ENCODE data around the gene ITGAL.
"Not testable (repeated sequence)": the region's sequence is repeated elsewhere in the genome, so short reads cannot be mapped to it uniquely, and the experiment has no call there.

The ITGAL gene

DNA sequence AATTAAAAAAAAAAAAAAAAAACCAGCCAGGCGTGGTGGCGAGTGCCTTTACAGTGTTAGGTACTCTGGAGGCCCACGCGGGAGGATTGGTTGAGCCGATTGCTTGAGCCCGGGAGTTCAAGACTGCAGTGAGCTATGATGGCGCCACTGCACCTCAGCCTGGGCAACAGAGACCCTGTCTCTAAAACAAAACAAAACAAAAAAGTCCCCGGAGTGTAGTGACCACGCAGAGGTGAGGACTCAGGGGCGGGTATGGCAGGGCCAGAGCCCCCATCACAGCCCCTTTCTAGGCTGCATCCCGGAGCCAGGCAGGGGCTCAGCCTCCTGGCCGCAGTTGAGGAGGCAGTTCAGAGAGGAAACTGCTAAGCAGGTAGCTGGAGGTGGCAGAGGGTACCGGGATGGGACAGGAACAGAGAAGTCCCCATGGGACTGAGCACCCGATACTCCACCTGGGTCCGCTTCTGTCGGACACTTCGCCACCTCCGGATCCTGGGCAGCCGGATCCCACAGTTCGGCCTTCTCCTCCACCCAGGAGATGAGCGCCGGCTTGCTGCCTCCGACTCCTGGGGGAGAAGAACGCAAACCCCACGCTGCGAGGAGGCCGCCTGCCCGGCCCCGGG, 61.3 kb downstream of the ITGAL start:
- no peak for TF ChIP-seq ZNF274 (IDR thresholded peaks at IDR 0.05; ENCODE audit: low read depth, low read length)
- peak overlapping the region; percentile 85 for H3K4me3 ChIP-seq (ENCODE audit: low read length)

DNA sequence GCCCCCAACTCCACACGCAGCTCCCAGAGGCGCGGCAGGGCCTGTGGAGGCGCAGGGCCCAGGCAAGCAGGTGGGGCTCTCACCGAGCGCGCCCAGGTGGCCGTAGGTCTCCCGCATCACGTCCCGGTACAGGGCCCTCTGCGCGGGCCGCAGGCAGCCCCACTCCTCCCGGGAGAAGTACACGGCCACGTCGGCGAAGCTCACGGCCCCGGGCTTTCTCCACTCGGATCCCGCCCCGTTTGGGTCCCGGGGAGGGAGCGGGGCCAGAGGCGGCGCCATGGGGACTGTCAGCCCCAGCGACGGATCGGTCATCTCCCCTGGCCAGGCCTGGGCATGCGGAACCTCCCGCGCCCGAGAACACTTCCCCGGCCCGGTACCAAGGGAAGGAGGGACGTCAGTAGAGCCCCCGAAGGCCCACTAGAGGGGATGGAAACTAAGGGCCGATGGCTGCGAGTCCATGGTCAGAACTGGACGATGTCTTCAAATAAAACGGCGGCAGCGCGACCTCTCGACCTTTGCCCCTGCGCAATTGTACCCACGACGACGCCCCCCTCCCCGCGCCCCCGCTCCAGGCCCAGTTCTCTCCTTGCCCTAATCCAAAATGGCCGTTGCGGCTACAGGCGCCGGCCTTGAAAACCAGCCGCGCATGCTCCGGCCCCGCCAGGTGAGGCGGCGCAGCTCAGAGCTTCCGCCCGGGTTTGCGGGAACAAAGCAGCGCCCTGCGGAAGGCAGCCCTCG, 62.0 kb downstream of the ITGAL start, which contains the start of gene ZNF747:
Gene ZNF747, minus strand, starts transcription at position 491 of the 738 bp plus-strand sequence. Its CDS starts 179 bp downstream, at position 312.
- TF ChIP-seq ZNF274 (IDR thresholded peaks at IDR 0.05; ENCODE audit: low read depth, low read length): no peak
- H3K4me3 ChIP-seq (ENCODE audit: low read length): peak within 1 kb of the TSS; percentile 85

DNA sequence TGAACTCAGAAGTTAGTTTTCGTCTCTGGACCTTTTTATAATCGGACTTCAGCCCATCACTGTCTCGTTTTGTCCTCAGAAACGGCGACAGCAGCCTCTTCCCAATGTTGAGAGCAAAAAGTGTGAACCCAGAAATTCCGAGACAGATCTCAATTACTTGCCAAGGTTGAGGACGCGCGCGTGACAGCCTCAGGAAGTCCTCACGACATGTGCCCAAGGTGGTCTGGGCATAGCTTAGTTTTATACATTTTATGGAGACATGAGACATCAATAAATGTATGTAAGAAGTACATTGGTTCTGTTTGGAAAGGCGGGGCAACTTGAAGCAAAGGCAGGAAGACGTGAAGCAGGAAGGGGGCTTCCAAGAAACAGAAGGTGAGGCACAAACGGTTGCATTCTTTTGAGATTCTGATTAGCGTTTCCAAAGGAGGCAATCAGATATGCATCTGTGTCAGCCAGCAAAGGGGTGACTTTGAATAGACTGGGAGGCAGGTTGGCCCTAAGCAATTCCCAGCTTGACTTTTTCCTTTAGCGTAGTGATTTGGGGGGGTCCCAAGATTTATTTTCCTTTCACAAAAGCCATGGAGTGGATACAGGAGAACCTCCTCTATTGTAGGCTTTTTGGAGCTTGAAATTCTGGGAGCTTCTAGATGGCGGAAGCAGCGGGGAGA, 62.7 kb downstream of the ITGAL start:
- TF ChIP-seq ZNF274 (IDR thresholded peaks at IDR 0.05; ENCODE audit: low read depth, low read length): no peak
- H3K4me3 ChIP-seq (ENCODE audit: low read length): peak overlapping the region; percentile 85

DNA sequence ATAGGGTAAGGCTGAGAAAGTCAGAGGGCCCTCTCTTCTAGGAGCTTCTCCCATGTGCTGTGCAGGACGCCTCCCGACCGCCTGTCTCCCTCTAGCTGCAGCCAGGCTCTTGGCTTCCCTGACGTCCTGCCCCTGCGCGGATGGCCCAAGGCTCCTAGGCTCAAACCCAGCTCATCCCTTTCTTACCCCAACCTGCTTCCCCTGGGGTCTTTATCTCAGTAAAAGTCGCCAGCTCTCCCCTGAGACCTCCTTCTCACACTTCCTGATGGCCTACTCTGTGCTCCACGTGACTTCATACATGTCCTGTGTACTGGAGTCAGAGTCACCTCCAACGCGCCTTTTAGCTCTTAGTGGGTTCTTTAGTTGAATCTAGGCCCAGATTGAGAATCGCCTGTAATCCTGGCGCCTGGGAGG, 63.2 kb downstream of the ITGAL start:
- H3K4me3 ChIP-seq (ENCODE audit: low read length): peak overlapping the region; percentile 85
- no peak for TF ChIP-seq ZNF274 (IDR thresholded peaks at IDR 0.05; ENCODE audit: low read depth, low read length)

DNA sequence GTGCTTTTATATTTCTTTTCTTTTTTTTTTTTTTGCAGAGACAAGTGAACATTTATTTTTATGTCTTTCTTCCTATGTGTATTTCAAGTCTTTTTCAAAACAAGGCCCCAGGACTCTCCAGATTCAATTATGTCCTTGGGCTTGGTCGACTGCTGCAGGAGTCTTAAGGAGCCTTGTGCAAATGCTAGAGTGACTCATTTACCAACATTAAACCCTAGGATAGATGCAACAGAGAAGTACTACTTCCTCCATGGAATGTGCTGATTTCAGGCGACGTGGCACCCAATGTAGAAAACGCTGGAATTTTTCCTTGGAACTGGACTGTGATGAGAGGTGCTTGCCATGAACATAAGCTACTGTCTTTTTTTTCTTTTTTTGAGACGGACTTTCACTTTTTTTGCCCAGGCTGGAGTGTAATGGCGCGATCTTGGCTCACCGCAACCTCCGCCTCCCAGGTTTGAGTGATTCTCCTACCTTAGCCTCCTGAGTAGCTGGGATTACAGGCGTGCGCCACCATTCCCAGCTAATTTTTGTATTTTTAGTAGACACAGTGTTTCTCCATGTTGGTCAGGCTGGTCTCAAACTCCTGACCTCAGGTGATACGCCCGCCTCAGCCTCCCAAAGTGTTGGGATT, 64.0 kb downstream of the ITGAL start:
- not testable (repeated sequence) for H3K4me3 ChIP-seq (ENCODE audit: low read length)

DNA sequence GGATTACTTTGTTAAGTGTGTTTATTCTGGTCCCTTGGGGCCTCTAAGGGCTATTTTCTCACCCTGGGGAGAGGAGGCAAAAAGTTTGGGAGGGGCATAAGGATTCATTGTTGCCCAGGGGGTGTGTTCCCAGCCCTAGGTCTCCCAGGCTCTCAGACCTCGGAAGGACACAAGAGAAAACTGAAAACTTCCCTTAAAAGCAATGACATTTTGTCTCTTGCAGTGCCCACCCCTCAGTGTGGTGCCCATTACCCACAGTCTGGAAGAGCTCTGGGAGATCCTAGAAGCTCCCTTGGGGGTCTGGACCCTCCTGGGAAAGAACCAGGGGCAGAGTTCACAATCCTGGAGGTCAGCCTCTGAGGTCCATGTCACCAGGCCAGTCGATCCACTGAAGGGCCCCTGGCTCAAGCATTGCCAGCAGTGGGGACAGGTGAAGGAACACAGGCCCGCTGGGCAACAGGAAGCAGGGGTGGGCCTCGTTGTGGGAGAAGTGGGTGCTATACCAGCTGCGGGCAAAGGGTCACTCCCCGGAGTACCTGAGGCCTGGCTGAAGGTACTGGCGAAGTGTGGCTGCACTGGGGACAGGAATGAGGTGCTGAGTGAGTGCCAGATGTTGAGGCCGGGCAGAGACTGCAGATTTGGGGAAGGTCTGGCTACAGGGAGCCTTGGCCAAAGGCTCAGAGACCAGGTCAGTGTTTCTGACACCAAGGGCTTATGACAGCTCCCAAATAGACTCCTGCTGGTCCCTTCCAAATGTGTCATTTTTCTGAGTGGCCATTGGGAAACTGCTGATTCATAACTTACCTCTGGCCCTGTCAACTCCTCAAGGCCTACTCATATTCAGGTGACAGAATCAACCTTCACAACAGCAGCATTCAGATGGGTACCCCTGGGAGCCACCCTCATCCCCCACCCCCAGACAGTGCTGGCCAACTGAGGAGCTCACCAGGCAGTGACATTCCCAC, 66.7 kb downstream of the ITGAL start:
- no peak overlapping the region for H3K4me3 ChIP-seq (ENCODE audit: low read length)
- TF ChIP-seq ZNF274 (IDR thresholded peaks at IDR 0.05; ENCODE audit: low read depth, low read length): no peak

DNA sequence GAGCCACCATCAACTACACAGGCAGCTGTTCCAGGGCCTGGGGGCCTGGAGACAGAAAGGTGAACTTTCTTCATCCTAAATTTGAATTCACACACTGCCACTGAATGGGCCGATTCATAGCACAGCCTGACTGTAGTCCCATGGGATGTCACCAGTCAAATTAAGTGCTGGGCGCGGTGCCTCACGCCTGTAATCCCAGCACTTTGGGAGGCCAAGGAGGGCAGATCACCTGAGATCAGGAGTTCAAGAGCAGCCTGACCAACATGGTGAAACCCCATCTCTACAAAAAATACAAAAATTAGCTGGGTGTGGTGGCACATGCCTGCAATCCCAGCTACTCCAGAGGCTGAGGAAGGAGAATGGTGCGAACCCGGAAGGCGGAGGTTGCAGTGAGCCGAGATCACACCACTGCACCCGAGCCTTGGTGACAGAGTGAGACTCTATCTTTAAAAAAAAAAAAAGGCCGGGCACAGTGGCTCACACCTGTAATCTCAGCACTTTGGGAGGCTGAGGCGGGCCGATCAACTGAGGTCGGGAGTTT, 67.5 kb downstream of the ITGAL start:
- H3K4me3 ChIP-seq (ENCODE audit: low read length): not testable (repeated sequence)

DNA sequence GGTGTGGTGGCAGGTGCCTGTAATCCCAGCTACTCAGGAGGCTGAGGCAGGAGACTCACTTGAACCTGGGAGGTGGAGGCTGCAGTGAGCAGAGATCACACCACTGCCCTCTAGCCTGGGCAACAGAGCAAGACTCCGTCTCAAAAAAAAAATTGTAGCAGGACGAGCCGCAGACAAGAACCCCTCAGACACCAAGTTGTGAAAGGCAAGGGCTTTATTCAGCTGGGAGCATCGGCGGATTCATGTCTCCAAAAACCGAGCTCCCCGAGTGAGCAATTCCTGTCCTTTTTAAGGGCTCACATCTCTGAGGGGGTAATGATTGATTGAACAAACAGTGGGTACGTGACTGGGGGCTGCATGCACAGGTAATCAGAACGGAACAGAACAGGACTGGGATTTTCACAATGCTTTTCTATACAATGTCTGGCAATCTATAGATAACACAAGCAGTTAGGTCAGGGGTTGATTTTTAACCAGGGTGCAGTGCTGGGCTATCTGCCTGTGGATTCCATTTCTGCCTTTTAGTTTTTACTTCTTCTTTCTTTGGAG, 68.4 kb downstream of the ITGAL start:
- not testable (repeated sequence) for H3K4me3 ChIP-seq (ENCODE audit: low read length)

DNA sequence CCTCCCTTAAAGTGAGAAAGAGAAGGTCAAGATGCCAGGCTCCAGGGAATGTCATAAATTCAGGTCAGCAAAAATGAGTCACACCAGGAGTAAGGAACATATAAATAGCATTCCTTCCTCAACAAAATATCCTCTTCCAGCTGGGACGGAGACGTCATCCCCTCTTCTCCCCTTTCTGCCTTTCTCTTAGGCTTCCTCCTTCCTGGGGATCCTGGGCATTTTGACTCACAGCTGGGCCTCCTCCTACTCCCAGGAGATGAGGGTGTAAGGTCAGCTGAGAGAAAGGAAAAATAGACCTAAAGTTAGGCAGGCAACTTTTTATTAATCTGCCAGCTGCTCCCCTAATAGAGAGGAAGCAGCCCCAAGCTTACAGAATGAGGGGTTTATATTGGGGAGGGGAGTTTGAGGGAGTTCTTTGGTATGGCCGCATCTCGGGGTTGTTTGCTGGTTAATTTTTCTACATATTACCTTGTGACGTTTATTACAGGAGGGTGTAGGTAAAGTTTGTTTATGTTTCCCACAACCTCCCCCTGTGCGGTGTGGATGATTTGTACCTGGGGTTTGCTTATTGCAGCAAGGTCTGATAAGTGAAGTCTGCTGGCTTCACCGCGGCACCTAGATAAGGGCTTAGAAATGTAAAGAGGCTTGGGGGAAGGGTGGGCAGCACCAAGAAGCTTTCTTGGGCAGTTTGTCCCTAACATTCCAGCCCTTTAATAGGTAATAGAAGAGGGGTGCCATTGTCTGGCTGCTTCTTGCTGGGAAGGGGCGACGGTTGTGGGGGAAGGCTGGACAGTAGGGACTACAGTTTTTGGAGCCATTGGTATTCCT, 69.2 kb downstream of the ITGAL start:
- no peak for TF ChIP-seq ZNF274 (IDR thresholded peaks at IDR 0.05; ENCODE audit: low read depth, low read length)

DNA sequence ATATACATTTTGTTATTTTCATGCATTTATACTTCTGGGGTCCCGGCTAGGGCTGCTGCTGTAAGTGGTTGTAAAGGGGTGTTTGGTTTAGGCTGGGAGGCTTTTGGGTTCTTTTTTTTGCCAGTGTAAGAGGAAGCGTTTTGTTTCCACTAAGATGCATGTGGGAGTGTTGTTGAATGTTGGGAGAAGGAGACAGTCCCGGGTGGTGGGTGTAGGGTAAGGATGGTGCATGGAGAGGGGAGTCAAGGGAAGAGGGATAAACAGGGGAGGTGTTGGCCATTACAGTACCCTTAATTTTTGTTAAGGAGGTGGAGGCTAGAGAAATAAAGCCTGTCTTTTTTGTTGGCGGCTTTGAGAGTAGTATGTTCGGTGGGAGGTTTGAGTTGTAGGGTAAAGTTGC, 70.5 kb downstream of the ITGAL start:
- H3K4me3 ChIP-seq (ENCODE audit: low read length): no peak overlapping the region
- no peak for TF ChIP-seq ZNF274 (IDR thresholded peaks at IDR 0.05; ENCODE audit: low read depth, low read length)

More for the DNA sequence above, 69.2 kb downstream of the ITGAL start:
- no peak overlapping the region for H3K4me3 ChIP-seq (ENCODE audit: low read length)

DNA sequence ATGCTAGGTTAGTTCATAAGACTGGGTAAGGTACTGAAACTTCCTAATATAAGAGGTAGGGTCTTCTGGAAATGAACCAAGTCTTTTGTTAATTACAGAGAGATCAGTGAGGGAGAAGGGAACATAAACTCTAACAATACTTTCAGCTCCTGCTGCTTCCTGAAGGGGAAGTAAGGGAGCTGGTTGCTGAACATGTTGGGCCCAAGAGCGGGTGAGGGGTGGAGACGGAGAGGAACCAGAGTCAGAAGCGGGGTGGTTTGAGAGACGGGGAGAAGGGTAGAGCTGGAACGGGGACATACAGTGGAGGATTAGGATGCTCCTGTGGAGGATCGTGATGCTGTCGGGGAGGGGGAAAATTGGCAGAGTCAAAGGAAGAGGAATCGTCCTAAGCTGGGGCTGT, 73.6 kb downstream of the ITGAL start:
- H3K4me3 ChIP-seq (ENCODE audit: low read length): no peak overlapping the region
- TF ChIP-seq ZNF274 (IDR thresholded peaks at IDR 0.05; ENCODE audit: low read depth, low read length): no peak

Measured in GM08714 (cell line).